CD8-positive, alpha-beta memory T cell (primary cell): ENCODE results near the gene MAPK7. TPM values are rescaled to one million over a fixed set of nuclear protein-coding genes. Genes with fewer than 3 reads are reported as not detected.

Experiments
- CTCF ChIA-PET: fragments of 350-600 bp; sonication (Branson Sonifier 250); formaldehyde crosslinking; loops from one replicate; lab custom pipeline; 2021; ENCODE audit warnings: antibody characterized with exemption; lab: Charles Lee
- POLR2A ChIA-PET: fragments of 350-600 bp; sonication (Branson Sonifier 250); formaldehyde crosslinking; loops from one replicate; lab custom pipeline; 2021; ENCODE audit warnings: antibody characterized with exemption; lab: Charles Lee
- DNase-seq, 5 donors: peaks; one replicate each; pipeline versions ENCODE4 v3.0.0 to v3.0.0-alpha.2; 2020 to 2022; ENCODE audit warnings: mixed read lengths in 1 of 5
- H3K27ac ChIP-seq: one replicate; pipeline ENCODE4 v1.7.0; 2013; ENCODE audit warnings: low read depth, mild to moderate bottlenecking, low read length, moderate library complexity
- H3K27me3 ChIP-seq: 2 replicates; pipeline ENCODE4 v1.7.0; 2013; ENCODE audit warnings: low read length, mild to moderate bottlenecking; ENCODE audit not compliant: insufficient read depth, poor library complexity, severe bottlenecking
- H3K36me3 ChIP-seq: 2 replicates; pipeline ENCODE4 v1.7.0; 2013; ENCODE audit warnings: mild to moderate bottlenecking, low read length, moderate library complexity; ENCODE audit not compliant: insufficient read depth
- H3K4me1 ChIP-seq: 2 replicates; pipeline ENCODE4 v1.7.0; 2013; ENCODE audit warnings: mild to moderate bottlenecking, low read length, moderate library complexity; ENCODE audit not compliant: insufficient read depth
- H3K4me3 ChIP-seq: 2 replicates; pipeline ENCODE4 v1.7.0; 2013; ENCODE audit warnings: mild to moderate bottlenecking, low read length
- H3K9me3 ChIP-seq: 2 replicates; pipeline ENCODE4 v1.7.0; 2013; ENCODE audit warnings: mild to moderate bottlenecking, low read length
- H3K27ac Mint-ChIP-seq, 8 donors: one replicate each; pipeline ENCODE4 v1.8.0; 2020 to 2021; ENCODE audit warnings: mixed read lengths in 8 of 8, mild to moderate bottlenecking in 6 of 8, inconsistent platforms in 3 of 8, moderate library complexity in 3 of 8
- H3K27me3 Mint-ChIP-seq, 2 donors: one replicate each; pipeline ENCODE4 v1.8.0; 2020 to 2021; ENCODE audit warnings: mixed read lengths in 2 of 2, mild to moderate bottlenecking in 1 of 2, moderate library complexity in 1 of 2
- H3K36me3 Mint-ChIP-seq, 3 donors: one replicate each; pipeline ENCODE4 v1.8.0; 2020 to 2021; ENCODE audit warnings: mixed read lengths in 3 of 3, inconsistent platforms in 1 of 3, mild to moderate bottlenecking in 1 of 3
- H3K4me1 Mint-ChIP-seq, 3 donors: one replicate each; pipeline ENCODE4 v1.8.0; 2020 to 2021; ENCODE audit warnings: mixed read lengths in 3 of 3, inconsistent platforms in 1 of 3, mild to moderate bottlenecking in 1 of 3
- H3K4me3 Mint-ChIP-seq, 7 donors: one replicate each; pipeline ENCODE4 v1.8.0; 2020 to 2021; ENCODE audit warnings: mixed read lengths in 7 of 7, mild to moderate bottlenecking in 6 of 7, moderate library complexity in 4 of 7, inconsistent platforms in 2 of 7
- H3K9me3 Mint-ChIP-seq, 5 donors: one replicate each; pipeline ENCODE4 v1.8.0; 2020 to 2022; ENCODE audit warnings: mixed read lengths in 5 of 5, mild to moderate bottlenecking in 3 of 5, moderate library complexity in 2 of 5, inconsistent platforms in 1 of 5
- polyA plus RNA-seq: library from polyadenylated mRNA; unstranded; fragments of 300-500 nt; fragmentation: Illumina TruSeq; gene quantifications from one replicate; pipeline ENCODE4 v1.2.3, GENCODE V29; 2021
- total RNA-seq, 2 experiments: library from RNA; stranded (reverse); gene quantifications; one replicate each; pipeline ENCODE4 v1.2.3, GENCODE V29; 2021

Gene MAPK7
- total and polyA plus RNA-seq, 3 experiments from 2014 or later = 11.2 to 19.8 (median 15.1) TPM

GRCh38 chr17:19333132-19333440 is 45.2 kb upstream of the MAPK7 start:
- Histone ChIP-seq H3K27me3 (no peaks in the 10 kb centered on the region), H3K4me1 (no peaks in the 10 kb centered on the region), H3K9me3 (no peaks in the 10 kb centered on the region), H3K36me3 (no peaks in the 10 kb centered on the region), H3K4me3 (no peak overlapping the region), H3K27ac (no peak overlapping the region)
- POLR2A ChIA-PET = no interaction called here
- CTCF ChIA-PET = no interaction called here
- H3K4me1 Mint-ChIP-seq = no peaks in the 10 kb centered on the region
- H3K9me3 Mint-ChIP-seq = no peaks in the 10 kb centered on the region
- H3K27ac Mint-ChIP-seq = no peak overlapping the region
- no peak overlapping the region for H3K4me3 Mint-ChIP-seq
- no peaks in the 10 kb centered on the region for H3K36me3 Mint-ChIP-seq
- H3K27me3 Mint-ChIP-seq = peaks cover 0 to 6% of the 10 kb centered on the region in 2 donors
- DNase-seq = no peak

- H3K4me3 ChIP-seq = no peak overlapping the region
- Mint-ChIP-seq H3K9me3 (no peaks in the 10 kb centered on the region), H3K36me3 (no peaks in the 10 kb centered on the region), H3K27me3 (peaks cover 0 to 9% of the 10 kb centered on the region in 2 donors), H3K4me3 (no peak overlapping the region), H3K27ac (no peak overlapping the region), H3K4me1 (no peaks in the 10 kb centered on the region)
- no peaks in the 10 kb centered on the region for H3K4me1 ChIP-seq
- no peaks in the 10 kb centered on the region for H3K9me3 ChIP-seq
- no peaks in the 10 kb centered on the region for H3K36me3 ChIP-seq
- no peaks in the 10 kb centered on the region for H3K27me3 ChIP-seq
- ChIA-PET POLR2A (no interaction called here), CTCF (no interaction called here)
- H3K27ac ChIP-seq = no peak overlapping the region
- no peak for DNase-seq
Observed at GRCh38 chr17:19333736-19334290, 44.5 kb upstream of the MAPK7 start.

DNA sequence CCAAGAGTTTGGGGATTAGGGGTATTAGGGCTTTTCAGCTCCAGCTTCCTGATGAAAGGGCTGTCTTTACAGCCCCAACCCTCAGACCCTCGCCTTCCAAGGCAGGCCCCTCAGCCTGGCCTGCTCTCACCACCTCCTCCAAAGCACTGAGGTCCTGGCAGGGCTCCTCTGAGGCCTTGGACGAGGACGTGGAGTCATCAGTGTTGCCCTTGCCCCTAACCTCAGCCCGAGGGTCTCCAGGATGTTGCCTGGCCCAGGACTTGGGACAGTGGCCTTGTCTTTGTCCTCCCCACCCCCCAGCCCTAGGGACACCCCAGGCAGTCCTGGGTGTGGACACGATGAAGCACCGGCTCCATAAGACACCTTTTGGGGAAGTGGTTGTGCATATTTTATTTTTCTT is 44.0 kb upstream of the MAPK7 start:
- Mint-ChIP-seq H3K4me3 (no peak overlapping the region), H3K27ac (no peak overlapping the region), H3K9me3 (no peaks in the 10 kb centered on the region), H3K4me1 (no peaks in the 10 kb centered on the region), H3K27me3 (peaks cover 0 to 10% of the 10 kb centered on the region in 2 donors), H3K36me3 (no peaks in the 10 kb centered on the region)
- no peaks in the 10 kb centered on the region for H3K4me1 ChIP-seq
- ChIA-PET POLR2A (no interaction called here), CTCF (no interaction called here)
- no peaks in the 10 kb centered on the region for H3K27me3 ChIP-seq
- H3K27ac ChIP-seq = no peak overlapping the region
- no peak overlapping the region for H3K4me3 ChIP-seq
- DNase-seq = no peak
- no peaks in the 10 kb centered on the region for H3K9me3 ChIP-seq
- no peaks in the 10 kb centered on the region for H3K36me3 ChIP-seq

GRCh38 chr17:19335951-19336631 is 42.2 kb upstream of the MAPK7 start:
- H3K4me1 ChIP-seq = no peaks in the 10 kb centered on the region
- Mint-ChIP-seq H3K9me3 (no peaks in the 10 kb centered on the region), H3K4me1 (no peaks in the 10 kb centered on the region), H3K36me3 (peaks cover 0 to 2% (median 0%) of the 10 kb centered on the region in 3 donors), H3K27me3 (peaks cover 0 to 12% of the 10 kb centered on the region in 2 donors), H3K4me3 (no peak overlapping the region), H3K27ac (no peak overlapping the region)
- DNase-seq = no peak
- no peaks in the 10 kb centered on the region for H3K9me3 ChIP-seq
- ChIA-PET POLR2A (no interaction called here), CTCF (interaction anchor here (1.7 kb wide), 1 partner anchor 27 kb away, joined by 6 read pairs; the partner anchor contains the start of gene B9D1)
- no peak overlapping the region for H3K27ac ChIP-seq
- H3K27me3 ChIP-seq = no peaks in the 10 kb centered on the region
- no peaks in the 10 kb centered on the region for H3K36me3 ChIP-seq
- no peak overlapping the region for H3K4me3 ChIP-seq

GRCh38 chr17:19336938-19337711 is 41.2 kb upstream of the MAPK7 start:
- Histone ChIP-seq H3K4me1 (no peaks in the 10 kb centered on the region), H3K27ac (no peak overlapping the region), H3K27me3 (no peaks in the 10 kb centered on the region), H3K36me3 (no peaks in the 10 kb centered on the region), H3K9me3 (no peaks in the 10 kb centered on the region), H3K4me3 (no peak overlapping the region)
- Mint-ChIP-seq H3K27me3 (peaks cover 7 to 12% of the 10 kb centered on the region in 2 donors), H3K36me3 (peaks cover 0 to 2% (median 0%) of the 10 kb centered on the region in 3 donors), H3K9me3 (no peaks in the 10 kb centered on the region), H3K4me1 (no peaks in the 10 kb centered on the region), H3K4me3 (no peak overlapping the region), H3K27ac (no peak overlapping the region)
- POLR2A ChIA-PET = no interaction called here
- no peak for DNase-seq
- CTCF ChIA-PET = interaction anchor here (1.5 to 1.7 kb wide), 2 partner anchors 26 to 110 kb away, joined by 4 to 6 read pairs; partner anchors contain the start of gene B9D1

- Histone ChIP-seq H3K4me3 (no peak overlapping the region), H3K27me3 (no peaks in the 10 kb centered on the region), H3K9me3 (no peaks in the 10 kb centered on the region), H3K27ac (no peak overlapping the region), H3K4me1 (no peaks in the 10 kb centered on the region), H3K36me3 (no peaks in the 10 kb centered on the region)
- H3K4me1 Mint-ChIP-seq = no peaks in the 10 kb centered on the region
- POLR2A ChIA-PET = no interaction called here
- H3K27me3 Mint-ChIP-seq = peaks cover 7 to 12% of the 10 kb centered on the region in 2 donors
- H3K36me3 Mint-ChIP-seq = peaks cover 0 to 2% (median 0%) of the 10 kb centered on the region in 3 donors
- no peak overlapping the region for H3K4me3 Mint-ChIP-seq
- no peak for DNase-seq
- no peak overlapping the region for H3K27ac Mint-ChIP-seq
- CTCF ChIA-PET = interaction anchor here (1.3 to 1.7 kb wide), 3 partner anchors 25 to 711 kb away, joined by 3 to 6 read pairs (median 4); partner anchors contain the start of gene B9D1
- H3K9me3 Mint-ChIP-seq = no peaks in the 10 kb centered on the region
Observed at GRCh38 chr17:19337712-19338023, 40.6 kb upstream of the MAPK7 start.

DNA sequence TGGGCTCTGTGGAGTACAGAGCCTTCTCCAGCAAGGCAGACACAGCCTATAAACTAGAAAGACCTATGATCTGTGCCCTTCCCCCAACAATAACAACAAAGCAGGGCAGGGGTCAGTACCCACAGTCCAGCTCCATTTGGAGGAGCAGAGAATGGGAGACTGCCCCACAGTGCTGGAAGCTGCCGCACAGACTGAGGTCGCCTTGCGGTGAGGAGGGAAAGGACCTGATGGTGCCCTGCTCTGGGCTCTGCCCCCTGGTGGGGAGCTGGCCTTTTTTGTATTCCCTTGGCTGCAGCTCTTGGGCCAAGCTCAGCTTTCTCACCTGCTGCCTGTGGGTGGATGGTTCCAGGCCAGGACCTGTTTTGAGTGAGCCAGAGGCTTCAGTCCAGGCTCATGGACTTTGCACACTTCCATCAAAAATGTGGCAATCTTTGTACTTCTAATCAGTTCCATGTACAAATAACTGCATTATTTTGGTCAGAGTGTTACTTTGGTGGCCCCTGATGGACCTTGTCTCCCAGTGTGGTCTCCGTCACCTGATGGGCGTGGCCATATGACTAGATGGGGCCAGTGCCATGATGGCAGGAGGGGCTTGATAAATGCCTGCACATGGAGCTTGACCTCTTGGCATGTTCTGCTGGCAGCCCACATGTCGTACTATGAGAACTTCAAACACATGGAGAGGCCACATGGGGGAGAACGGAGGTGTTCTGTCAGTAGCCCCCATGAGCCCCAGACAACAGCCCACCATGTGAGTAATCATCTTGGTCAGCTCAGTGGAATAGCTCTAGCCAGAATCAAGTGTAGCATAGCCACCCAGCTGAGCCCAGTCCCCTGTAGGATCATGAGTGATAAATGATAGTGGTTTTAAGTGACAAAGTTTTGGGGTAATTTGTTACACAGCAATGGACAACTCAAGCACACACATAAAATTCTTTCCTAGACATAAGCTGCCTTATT is 40.0 kb upstream of the MAPK7 start:
- CTCF ChIA-PET = interaction anchor here (0.6 to 1.7 kb wide), 4 partner anchors 25 to 712 kb away, joined by 3 to 6 read pairs (median 4); partner anchors contain the start of gene B9D1
- Histone ChIP-seq H3K9me3 (no peaks in the 10 kb centered on the region), H3K4me1 (no peaks in the 10 kb centered on the region), H3K27me3 (no peaks in the 10 kb centered on the region), H3K27ac (no peak overlapping the region), H3K36me3 (no peaks in the 10 kb centered on the region), H3K4me3 (no peak overlapping the region)
- DNase-seq = peak; percentile 44 to 74 (median 48)
- Mint-ChIP-seq H3K27me3 (peaks cover 7 to 12% of the 10 kb centered on the region in 2 donors), H3K9me3 (no peaks in the 10 kb centered on the region), H3K4me3 (no peak overlapping the region), H3K27ac (no peak overlapping the region), H3K36me3 (peaks cover 0 to 2% (median 0%) of the 10 kb centered on the region in 3 donors), H3K4me1 (no peaks in the 10 kb centered on the region)
- POLR2A ChIA-PET = interaction anchor here (0.8 kb wide), 1 partner anchor 16 kb away, joined by 4 read pairs; no protein-coding TSS in a partner anchor
